Pons (tissue), 1 donor: ENCODE measurements around the gene VIM.
"Not testable (repeated sequence)": the region's sequence is repeated elsewhere in the genome, so short reads cannot be mapped to it uniquely, and the experiment has no call there.

Source experiments
- DNase-seq: peaks from one replicate; pipeline ENCODE4 v3.0.0-alpha.2; 2016; ENCODE audit warnings: low spot score

Gene VIM

DNA sequence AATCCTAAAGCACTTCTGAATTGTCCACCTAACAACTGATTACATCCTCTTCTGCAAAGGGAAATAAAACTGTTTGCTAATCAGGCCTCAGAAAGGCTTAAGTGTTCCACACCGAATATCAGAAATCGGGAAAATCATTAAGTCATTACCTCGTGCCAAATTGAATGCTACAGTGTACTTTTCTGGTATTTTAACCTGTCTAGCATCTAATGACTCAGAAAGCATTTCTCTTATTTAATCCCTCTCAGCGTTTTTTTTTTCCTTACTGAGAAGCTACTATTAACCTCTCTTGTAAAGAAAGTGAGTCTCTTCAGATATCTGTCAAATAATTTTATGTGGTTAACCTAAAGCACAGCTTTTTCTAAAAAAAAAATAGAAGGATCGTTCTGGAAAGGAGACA lies 28.6 kb downstream of the VIM start:
- no peak for DNase-seq

GRCh38 chr10:17257466-17258321 lies 29.7 kb downstream of the VIM start:
- DNase-seq = peak; percentile 76

GRCh38 chr10:17262502-17262901 lies 34.5 kb downstream of the VIM start:
- no peak for DNase-seq

- no peak for DNase-seq
Measured at GRCh38 chr10:17263580-17263979, 35.5 kb downstream of the VIM start.

DNA sequence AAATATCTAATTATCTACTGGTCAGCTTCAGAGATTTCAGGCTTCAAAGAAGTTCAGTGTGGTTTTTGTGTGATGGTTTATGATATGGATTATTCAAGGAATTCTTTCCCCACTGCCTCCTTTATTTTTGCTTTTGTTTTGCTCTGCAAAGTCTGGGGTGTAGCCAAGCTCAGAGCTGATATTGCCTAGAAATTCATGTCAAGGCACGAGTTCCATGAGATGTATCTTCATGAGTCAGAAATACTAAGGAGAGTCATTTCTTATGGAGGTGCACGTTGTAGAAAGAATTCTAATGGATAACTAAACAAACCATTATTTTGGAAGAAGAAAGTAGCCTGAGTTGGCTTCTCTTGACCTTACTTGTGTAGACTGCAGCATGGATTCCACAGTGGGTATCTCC lies 37.4 kb downstream of the VIM start:
- DNase-seq = no peak

DNA sequence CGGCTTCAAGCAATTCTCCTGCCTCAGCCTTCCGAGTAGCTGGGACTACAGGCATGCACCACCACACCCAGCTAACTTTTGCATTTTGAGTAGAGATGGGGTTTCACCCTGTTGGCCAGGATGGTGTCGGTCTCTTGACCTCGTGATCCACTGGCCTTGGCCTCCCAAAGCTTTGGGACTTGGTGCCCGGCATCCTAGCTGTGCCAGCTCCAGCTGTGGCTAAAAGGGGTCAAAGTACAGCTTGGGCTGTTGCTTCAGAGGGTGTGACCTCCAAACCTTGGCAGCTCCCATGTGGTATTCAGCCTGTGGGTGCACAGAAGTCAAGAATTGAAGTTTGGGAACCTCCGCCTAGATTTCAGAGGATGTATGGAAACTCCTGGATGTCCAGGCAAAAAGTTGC lies 38.5 kb downstream of the VIM start:
- DNase-seq = not testable (repeated sequence)

- DNase-seq = no peak
Measured at GRCh38 chr10:17272648-17273047, 44.6 kb downstream of the VIM start.

DNA sequence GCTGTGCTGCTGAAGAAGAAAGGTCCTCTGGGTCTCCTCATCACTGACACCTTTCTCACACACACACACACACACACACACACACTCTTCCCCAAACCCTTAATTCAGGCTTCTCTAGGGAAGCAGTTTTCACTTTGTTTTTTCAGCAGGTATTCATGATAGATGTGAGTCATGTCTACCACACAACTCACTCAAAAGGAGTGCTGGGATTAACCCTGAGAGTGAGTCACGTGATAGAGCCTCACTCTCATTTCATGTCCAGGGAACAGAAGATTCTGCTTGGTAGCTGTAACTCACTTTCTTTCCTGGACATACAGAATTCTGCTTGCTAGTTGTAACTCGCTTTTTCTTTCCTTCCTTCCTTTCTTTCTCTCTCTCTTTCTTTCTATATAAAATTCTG lies 45.4 kb downstream of the VIM start:
- no peak for DNase-seq

- DNase-seq = no peak
Measured at GRCh38 chr10:17276756-17277424, 48.8 kb downstream of the VIM start.

DNA sequence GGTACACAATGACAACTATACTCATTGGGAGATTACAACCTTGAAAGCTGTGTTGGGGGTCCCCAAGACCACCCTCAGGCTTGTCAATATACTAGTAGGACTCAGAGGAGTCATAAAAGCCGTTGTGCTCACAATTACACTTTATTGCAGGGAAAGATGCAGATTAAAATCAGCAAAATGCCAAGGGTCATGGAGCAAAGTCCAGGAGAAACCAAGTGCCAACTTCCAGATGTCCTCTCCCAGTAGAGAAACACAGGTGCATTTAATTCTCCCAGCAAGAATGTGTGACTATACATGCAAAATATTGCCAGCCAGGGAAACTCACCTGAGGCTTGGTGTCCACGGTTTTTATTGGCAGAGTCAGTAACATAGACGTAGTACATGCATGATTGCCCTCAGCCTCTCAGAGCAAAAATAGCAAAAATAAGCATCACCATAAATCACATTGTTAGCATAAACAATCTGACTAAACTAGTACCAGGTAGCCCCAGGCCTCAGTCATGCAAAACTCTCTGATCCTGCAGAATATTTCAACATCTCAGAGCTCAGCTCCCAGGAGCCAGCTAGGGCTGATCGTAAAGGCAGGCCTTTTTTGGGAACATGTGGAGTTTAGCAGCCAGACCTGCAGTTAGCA lies 50.7 kb downstream of the VIM start:
- DNase-seq = no peak

- DNase-seq = no peak
Measured at GRCh38 chr10:17282311-17282710, 54.3 kb downstream of the VIM start.

GRCh38 chr10:17286562-17287550 lies 58.8 kb downstream of the VIM start:
- DNase-seq = no peak
